Measurements from ENCODE around the gene THSD4.

DNA sequence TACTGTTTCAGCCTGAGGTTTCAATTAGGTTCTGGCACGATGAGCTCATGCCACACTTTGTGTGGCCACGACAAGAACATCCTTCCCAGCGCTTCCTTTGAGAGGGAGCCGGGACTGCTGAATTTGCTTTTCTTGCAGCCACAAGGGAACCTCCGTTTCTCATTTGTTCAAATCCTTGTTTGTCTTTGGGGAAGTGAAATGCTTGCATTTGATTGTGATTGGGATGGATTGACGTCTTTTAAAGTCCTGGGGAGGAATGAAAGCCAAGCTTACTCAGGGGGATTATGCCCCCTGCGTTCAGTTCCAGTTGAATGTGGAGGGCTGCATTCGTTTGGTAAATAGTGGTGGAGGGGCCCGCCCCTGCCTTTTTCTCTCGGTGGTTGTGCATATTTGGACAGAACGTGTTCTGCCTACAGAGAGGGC, 277.6 kb downstream of the THSD4 start:
- TF ChIP-seq, protein P1, sequence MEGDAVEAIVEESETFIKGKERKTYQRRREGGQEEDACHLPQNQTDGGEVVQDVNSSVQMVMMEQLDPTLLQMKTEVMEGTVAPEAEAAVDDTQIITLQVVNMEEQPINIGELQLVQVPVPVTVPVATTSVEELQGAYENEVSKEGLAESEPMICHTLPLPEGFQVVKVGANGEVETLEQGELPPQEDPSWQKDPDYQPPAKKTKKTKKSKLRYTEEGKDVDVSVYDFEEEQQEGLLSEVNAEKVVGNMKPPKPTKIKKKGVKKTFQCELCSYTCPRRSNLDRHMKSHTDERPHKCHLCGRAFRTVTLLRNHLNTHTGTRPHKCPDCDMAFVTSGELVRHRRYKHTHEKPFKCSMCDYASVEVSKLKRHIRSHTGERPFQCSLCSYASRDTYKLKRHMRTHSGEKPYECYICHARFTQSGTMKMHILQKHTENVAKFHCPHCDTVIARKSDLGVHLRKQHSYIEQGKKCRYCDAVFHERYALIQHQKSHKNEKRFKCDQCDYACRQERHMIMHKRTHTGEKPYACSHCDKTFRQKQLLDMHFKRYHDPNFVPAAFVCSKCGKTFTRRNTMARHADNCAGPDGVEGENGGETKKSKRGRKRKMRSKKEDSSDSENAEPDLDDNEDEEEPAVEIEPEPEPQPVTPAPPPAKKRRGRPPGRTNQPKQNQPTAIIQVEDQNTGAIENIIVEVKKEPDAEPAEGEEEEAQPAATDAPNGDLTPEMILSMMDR (IDR thresholded peaks at IDR 0.05; ENCODE audit: insufficient read depth, low read depth, low read length) = no peak
- no peak for TF ChIP-seq EZH2 (IDR thresholded peaks at IDR 0.05; ENCODE audit: insufficient read depth, low read length)
